Transverse colon (tissue), 4 donors: ENCODE results near the gene HRH2. TPM values are rescaled to one million over a fixed set of nuclear protein-coding genes. Genes with fewer than 3 reads are reported as not detected.

Experiments
- DNase-seq: peaks from one replicate; pipeline ENCODE4 v3.0.0-alpha.2; 2019
- H3K27ac ChIP-seq, 4 donors: fragments of 200-600 bp; sonication (generic); 2 replicates each; pipeline ENCODE4 v1.5.1; 2016 to 2018; ENCODE audit warnings: inconsistent platforms in 4 of 4
- H3K27me3 ChIP-seq: fragments of 200-600 bp; sonication (generic); 2 replicates; pipeline ENCODE4 v1.5.1; 2017; ENCODE audit warnings: inconsistent platforms
- H3K36me3 ChIP-seq, 4 donors: fragments of 200-600 bp; sonication (generic); 2 replicates each; pipeline ENCODE4 v1.5.1; 2017 to 2019; ENCODE audit warnings: inconsistent platforms in 4 of 4
- H3K4me1 ChIP-seq, 4 donors: fragments of 200-600 bp; sonication (generic); 2 replicates each; pipeline ENCODE4 v1.5.1; 2017 to 2020; ENCODE audit warnings: inconsistent platforms in 4 of 4
- H3K4me3 ChIP-seq, 4 donors: fragments of 200-600 bp; sonication (generic); 1 replicate in 1 of 4; 2 replicates in 3 of 4; pipeline versions ENCODE4 v1.5.1 to v1.6.1; 2017 to 2019; ENCODE audit warnings: inconsistent platforms in 4 of 4
- H3K9me3 ChIP-seq, 2 donors: fragments of 200-600 bp; sonication (generic); 2 replicates each; pipeline ENCODE4 v1.5.1; 2017 to 2019; ENCODE audit warnings: inconsistent platforms in 2 of 2
- EP300 ChIP-seq: sonication (generic); formaldehyde crosslinking; IDR thresholded peaks from one replicate; pipeline ENCODE4 v1.6.1; 2017; ENCODE audit warnings: antibody characterized with exemption, low read depth
- POLR2A ChIP-seq: fragments of 450-650 bp; IDR thresholded peaks from one replicate; pipeline ENCODE4 v1.6.1; 2016; ENCODE audit warnings: antibody characterized with exemption, mild to moderate bottlenecking, moderate library complexity
- POLR2AphosphoS5 ChIP-seq, 3 donors: sonication (generic); formaldehyde crosslinking; IDR thresholded peaks; one replicate each; pipeline ENCODE4 v1.6.1; 2016; ENCODE audit warnings: antibody characterized with exemption in 3 of 3
- WGBS, 2 donors: methylation state at CpG; one replicate each; pipeline ENCODE4 v1.1.5; 2018; ENCODE audit warnings: low coverage in 1 of 2; 5-methylcytosine and 5-hydroxymethylcytosine counted together
- in situ Hi-C, 4 donors: fragments of 200-750 bp; cut with MboI; loops; one replicate each; pipeline versions ENCODE4 v1.15.0 to v1.15.1; 2017; ENCODE audit warnings: low sequenced_read_pairs in 3 of 4, low pct_ligation_motif_present in 1 of 4, low pct_unique_long_range_greater_than_20kb in 1 of 4
- intact Hi-C: fragments of 100-400 bp; cut with DNase I; formaldehyde crosslinking; loops from one replicate; pipeline ENCODE4 v1.15.1; 2023; ENCODE audit warnings: low total_unique reads
- total RNA-seq, 4 donors: library from RNA; depleted of rRNA; stranded (reverse); fragments of >200 nt; gene quantifications; one replicate each; pipeline ENCODE4 v1.1.0, GENCODE V29; 2016
- TF ChIP-seq, protein P1 (sequence below), 5 experiments: fragments of 200-600 bp in 3 of 5; fragments of 450-650 bp in 2 of 5; sonication (generic) in 3 of 5; IDR thresholded peaks; 1 replicate in 2 of 5; 2 replicates in 3 of 5; pipeline ENCODE4 v1.5.1; 2016 to 2017; ENCODE audit warnings: antibody characterized with exemption in 5 of 5, inconsistent platforms in 3 of 5, mild to moderate bottlenecking in 2 of 5, moderate library complexity in 1 of 5

Gene HRH2
- total RNA-seq, 4 donors from 2014 or later: 0.20 to 1.5 (median 0.74) TPM

DNA sequence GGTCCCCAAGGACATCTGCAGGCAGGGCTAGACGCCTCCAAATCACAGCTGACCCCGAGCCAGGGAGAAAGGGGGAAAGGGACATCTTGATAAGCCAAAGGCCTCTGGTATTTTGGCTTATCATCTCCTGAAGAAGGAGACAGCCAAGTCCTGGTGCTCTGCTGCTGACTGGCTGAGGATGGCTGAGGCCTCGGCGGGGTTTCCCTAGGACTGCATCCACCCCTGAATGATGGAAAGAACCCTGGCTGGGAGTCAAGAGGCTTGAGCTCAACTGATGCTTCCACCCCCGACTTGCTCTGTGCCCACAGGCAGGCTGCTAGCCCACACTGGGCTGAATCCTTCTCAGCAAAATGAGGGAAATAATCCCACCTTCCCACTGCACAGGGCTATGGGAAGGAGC lies 30.9 kb upstream of the HRH2 start:
- H3K27me3 ChIP-seq: no peaks in the 10 kb centered on the region
- 73% methylated on average over 5 of the region's 5 CpGs; no CpG with 5 or more reads in 1 of the 2 donors for WGBS, 2 donors
- no peak for TF ChIP-seq POLR2A
- no peak for TF ChIP-seq EP300
- TF ChIP-seq, protein P1, sequence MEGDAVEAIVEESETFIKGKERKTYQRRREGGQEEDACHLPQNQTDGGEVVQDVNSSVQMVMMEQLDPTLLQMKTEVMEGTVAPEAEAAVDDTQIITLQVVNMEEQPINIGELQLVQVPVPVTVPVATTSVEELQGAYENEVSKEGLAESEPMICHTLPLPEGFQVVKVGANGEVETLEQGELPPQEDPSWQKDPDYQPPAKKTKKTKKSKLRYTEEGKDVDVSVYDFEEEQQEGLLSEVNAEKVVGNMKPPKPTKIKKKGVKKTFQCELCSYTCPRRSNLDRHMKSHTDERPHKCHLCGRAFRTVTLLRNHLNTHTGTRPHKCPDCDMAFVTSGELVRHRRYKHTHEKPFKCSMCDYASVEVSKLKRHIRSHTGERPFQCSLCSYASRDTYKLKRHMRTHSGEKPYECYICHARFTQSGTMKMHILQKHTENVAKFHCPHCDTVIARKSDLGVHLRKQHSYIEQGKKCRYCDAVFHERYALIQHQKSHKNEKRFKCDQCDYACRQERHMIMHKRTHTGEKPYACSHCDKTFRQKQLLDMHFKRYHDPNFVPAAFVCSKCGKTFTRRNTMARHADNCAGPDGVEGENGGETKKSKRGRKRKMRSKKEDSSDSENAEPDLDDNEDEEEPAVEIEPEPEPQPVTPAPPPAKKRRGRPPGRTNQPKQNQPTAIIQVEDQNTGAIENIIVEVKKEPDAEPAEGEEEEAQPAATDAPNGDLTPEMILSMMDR (IDR thresholded peaks at IDR 0.05): no peak
- TF ChIP-seq POLR2AphosphoS5 (IDR thresholded peaks at IDR 0.05): no peak
- H3K36me3 ChIP-seq: no peaks in the 10 kb centered on the region
- intact Hi-C loops (no loop called here), in situ Hi-C loops (no loop called here)
- H3K27ac ChIP-seq: no peak overlapping the region
- no peaks in the 10 kb centered on the region for H3K9me3 ChIP-seq
- DNase-seq: no peak
- no peak overlapping the region for H3K4me3 ChIP-seq
- H3K4me1 ChIP-seq: no peaks in the 10 kb centered on the region

DNA sequence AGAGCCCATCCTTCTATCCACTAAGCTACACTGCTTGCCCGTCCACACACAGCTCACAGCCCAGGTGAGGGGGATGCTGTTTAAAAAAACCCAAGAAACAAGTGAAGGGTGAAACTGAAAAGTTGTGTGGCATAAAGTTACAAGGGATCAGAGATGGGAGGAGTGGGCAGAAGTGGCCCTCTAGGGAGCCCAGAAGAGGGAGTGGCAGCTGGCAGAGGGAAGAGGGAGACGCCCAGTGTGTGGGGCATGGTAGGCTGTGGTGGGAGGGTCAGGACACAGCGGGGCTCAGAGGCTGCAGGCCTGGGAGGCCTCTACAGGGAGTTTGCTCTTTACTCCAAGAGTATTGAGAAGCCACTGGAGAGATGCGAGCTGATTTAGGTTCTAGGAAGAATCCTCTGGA lies 30.1 kb upstream of the HRH2 start:
- H3K4me3 ChIP-seq: no peak overlapping the region
- no peaks in the 10 kb centered on the region for H3K4me1 ChIP-seq
- intact Hi-C loops: no loop called here
- H3K36me3 ChIP-seq: no peaks in the 10 kb centered on the region
- no peak for DNase-seq
- H3K27me3 ChIP-seq: no peaks in the 10 kb centered on the region
- no peak for TF ChIP-seq POLR2AphosphoS5 (IDR thresholded peaks at IDR 0.05)
- TF ChIP-seq EP300: no peak
- TF ChIP-seq, protein P1 (IDR thresholded peaks at IDR 0.05): no peak
- no peak for TF ChIP-seq POLR2A
- 48 to 70% methylated on average over 3 to 4 of the region's 4 CpGs for WGBS, 2 donors
- no peaks in the 10 kb centered on the region for H3K9me3 ChIP-seq
- H3K27ac ChIP-seq: no peak overlapping the region
- in situ Hi-C loops: no loop called here

DNA sequence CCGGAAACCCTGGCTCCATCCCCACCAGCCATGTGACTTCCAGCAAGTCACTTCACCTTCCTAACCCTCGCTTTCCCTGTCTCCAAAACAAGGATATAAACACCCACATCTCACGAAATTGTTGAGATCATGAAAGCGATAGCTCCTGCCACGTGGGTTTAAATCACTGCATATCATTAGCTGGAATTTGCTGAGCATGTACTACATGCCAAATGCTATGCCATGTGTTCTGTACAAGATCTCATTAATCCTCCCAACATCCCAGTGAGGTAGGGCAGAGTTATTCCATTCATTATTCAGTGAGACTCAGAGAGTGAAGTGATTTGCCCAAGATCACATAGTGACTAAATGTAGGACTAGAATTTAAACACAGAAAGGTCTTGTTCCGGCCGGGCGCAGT lies 29.2 kb upstream of the HRH2 start:
- DNase-seq: no peak
- TF ChIP-seq POLR2A (no peak), EP300 (no peak), POLR2AphosphoS5 (IDR thresholded peaks at IDR 0.05) (no peak)
- TF ChIP-seq, protein P1 (IDR thresholded peaks at IDR 0.05): no peak
- in situ Hi-C loops: no loop called here

DNA sequence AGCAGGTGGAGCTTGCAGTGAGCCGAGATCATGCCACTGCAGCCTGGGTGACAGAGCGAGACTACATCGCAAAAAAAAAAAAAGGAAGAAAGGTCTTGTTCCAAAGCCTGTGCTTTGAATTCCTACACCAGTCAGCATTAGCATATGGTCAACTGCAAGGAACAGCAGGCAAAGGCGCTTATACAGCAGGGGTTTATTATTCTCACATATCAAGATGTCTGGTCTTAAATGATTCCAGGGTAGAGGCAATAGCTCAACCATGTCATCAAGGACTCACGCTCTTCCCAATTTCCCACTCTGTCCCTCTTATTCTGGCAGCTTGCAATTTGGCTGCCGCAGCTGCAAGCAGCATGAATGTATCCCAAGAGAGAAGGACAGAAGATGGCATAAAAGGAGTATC lies 28.6 kb upstream of the HRH2 start:
- H3K4me1 ChIP-seq: no peaks in the 10 kb centered on the region
- 85 to 90% methylated on average over 6 of the region's 6 CpGs for WGBS, 2 donors

More for the DNA sequence above, 29.2 kb upstream of the HRH2 start:
- no peaks in the 10 kb centered on the region for H3K4me1 ChIP-seq
- H3K27me3 ChIP-seq: no peaks in the 10 kb centered on the region
- H3K9me3 ChIP-seq: no peaks in the 10 kb centered on the region
- intact Hi-C loops: no loop called here
- H3K36me3 ChIP-seq: no peaks in the 10 kb centered on the region
- WGBS, 2 donors: 85 to 100% methylated on average over 2 to 8 of the region's 8 CpGs
- no peak overlapping the region for H3K4me3 ChIP-seq
- H3K27ac ChIP-seq: no peak overlapping the region

More for the DNA sequence above, 28.6 kb upstream of the HRH2 start:
- no peaks in the 10 kb centered on the region for H3K36me3 ChIP-seq
- H3K27ac ChIP-seq: no peak overlapping the region
- no peaks in the 10 kb centered on the region for H3K27me3 ChIP-seq
- TF ChIP-seq, protein P1 (IDR thresholded peaks at IDR 0.05): no peak
- TF ChIP-seq EP300 (no peak), POLR2A (no peak), POLR2AphosphoS5 (IDR thresholded peaks at IDR 0.05) (no peak)
- H3K9me3 ChIP-seq: no peaks in the 10 kb centered on the region
- no peak overlapping the region for H3K4me3 ChIP-seq
- intact Hi-C loops: no loop called here
- no peak for DNase-seq
- in situ Hi-C loops: no loop called here
